ENCODE data around the gene KDELR1. TPM values are rescaled to one million over a fixed set of nuclear protein-coding genes. Genes with fewer than 3 reads are reported as not detected.

KDELR1 gene
- total and polyA plus RNA-seq, 9 of the 15 experiments (the other 6 are each of a cell fraction or from before 2014, with no cell fraction given): 6.1 to 165 (median 58.5) TPM

GRCh38 chr19:48341515-48342413 is 49.6 kb downstream of the KDELR1 start (continued):
- TF ChIP-seq ZBTB11 (CRISPR knock-in tag; IDR thresholded peaks at IDR 0.05): no peak
- TF ChIP-seq PHF8 (IDR thresholded peaks at IDR 0.05; ENCODE audit: borderline replicate concordance, low read length): no peak
- TF ChIP-seq ZNF407 (IDR thresholded peaks at IDR 0.05; ENCODE audit: low read depth): no peak
- TF ChIP-seq PURB (CRISPR knock-in tag; IDR thresholded peaks at IDR 0.05; ENCODE audit: low read depth): no peak
- TF ChIP-seq SMARCE1 (IDR thresholded peaks at IDR 0.05): no peak
- no peak for TF ChIP-seq XRCC3 (IDR thresholded peaks at IDR 0.05)
- no peak for TF ChIP-seq U2AF1 (optimal IDR thresholded peaks at IDR 0.05; ENCODE audit: low read depth, low read length)
- no peak for TF ChIP-seq ZFX (CRISPR knock-in tag; IDR thresholded peaks at IDR 0.05)
- no peak for TF ChIP-seq POLR3A (IDR thresholded peaks at IDR 0.05; ENCODE audit: borderline replicate concordance, extremely low read depth, insufficient read depth, insufficient read length)
- TF ChIP-seq JUNB (CRISPR knock-in tag; conservative IDR thresholded peaks at IDR 0.05): no peak
- no peak for TF ChIP-seq CBFA2T2 (conservative IDR thresholded peaks at IDR 0.05)
- TF ChIP-seq SRSF1 (IDR thresholded peaks at IDR 0.05; ENCODE audit: low read depth, low read length): no peak
- TF ChIP-seq PHB (CRISPR knock-in tag; IDR thresholded peaks at IDR 0.05): no peak
- no peak for TF ChIP-seq NFE2L1 (tag; IDR thresholded peaks at IDR 0.05; ENCODE audit: borderline replicate concordance, low read depth)

All from K562 (cell line).